HG03060 (cell line): ENCODE measurements around the gene TRIM36.

ENCODE experiments used
- ATAC-seq: cut with Tn5 transposase; IDR thresholded peaks from one replicate; pipeline ENCODE4 v1.9.1; 2021; ENCODE audit warnings: low read depth, moderate number of reproducible peaks; ENCODE audit not compliant: unreplicated experiment

The TRIM36 gene

GRCh38 chr5:115166744-115167393 lies 2.8 kb downstream of the TRIM36 start:
- ATAC-seq: no peak

- ATAC-seq: no peak
Measured at GRCh38 chr5:115165790-115166189, 3.9 kb downstream of the TRIM36 start.

GRCh38 chr5:115160975-115161475 lies 8.7 kb downstream of the TRIM36 start:
- ATAC-seq: no peak

GRCh38 chr5:115151208-115151805 lies 18.4 kb downstream of the TRIM36 start:
- ATAC-seq: no peak

GRCh38 chr5:115150512-115150911 lies 19.2 kb downstream of the TRIM36 start:
- ATAC-seq: no peak

- no peak for ATAC-seq
Measured at GRCh38 chr5:115147052-115147451, 22.7 kb downstream of the TRIM36 start.

- no peak for ATAC-seq
Measured at GRCh38 chr5:115136294-115136693, 33.4 kb downstream of the TRIM36 start.

GRCh38 chr5:115132465-115132864 lies 37.2 kb downstream of the TRIM36 start:
- no peak for ATAC-seq

- no peak for ATAC-seq
Measured at GRCh38 chr5:115126303-115126702, 43.4 kb downstream of the TRIM36 start.

- ATAC-seq: no peak
Measured at GRCh38 chr5:115124741-115125140, 45.0 kb downstream of the TRIM36 start.

GRCh38 chr5:115116001-115116400 lies 53.7 kb downstream of the TRIM36 start:
- ATAC-seq: no peak

GRCh38 chr5:115109840-115110239 lies 59.9 kb downstream of the TRIM36 start:
- ATAC-seq: no peak

- no peak for ATAC-seq
Measured at GRCh38 chr5:115109356-115109755, 60.4 kb downstream of the TRIM36 start.

- no peak for ATAC-seq
Measured at GRCh38 chr5:115100319-115100955, 69.3 kb downstream of the TRIM36 start.

- peak; percentile 75 for ATAC-seq
Measured at GRCh38 chr5:115098041-115098702, 71.5 kb downstream of the TRIM36 start.

- ATAC-seq: no peak
Measured at GRCh38 chr5:115097236-115097635, 72.5 kb downstream of the TRIM36 start.

GRCh38 chr5:115096034-115096769 lies 73.5 kb downstream of the TRIM36 start:
- no peak for ATAC-seq

GRCh38 chr5:115087951-115088350 lies 81.8 kb downstream of the TRIM36 start:
- no peak for ATAC-seq

- no peak for ATAC-seq
Measured at GRCh38 chr5:115086473-115086872, 83.2 kb downstream of the TRIM36 start.

GRCh38 chr5:115084246-115084793 lies 85.4 kb downstream of the TRIM36 start:
- ATAC-seq: no peak
